Measurements from ENCODE around the gene TPM1. TPM values are rescaled to one million over a fixed set of nuclear protein-coding genes. Genes with fewer than 3 reads are reported as not detected.
"Not testable (repeated sequence)": the region's sequence is repeated elsewhere in the genome, so short reads cannot be mapped to it uniquely, and the experiment has no call there.

TPM1 gene
- total RNA-seq, 1 donor: 2,551 TPM

DNA sequence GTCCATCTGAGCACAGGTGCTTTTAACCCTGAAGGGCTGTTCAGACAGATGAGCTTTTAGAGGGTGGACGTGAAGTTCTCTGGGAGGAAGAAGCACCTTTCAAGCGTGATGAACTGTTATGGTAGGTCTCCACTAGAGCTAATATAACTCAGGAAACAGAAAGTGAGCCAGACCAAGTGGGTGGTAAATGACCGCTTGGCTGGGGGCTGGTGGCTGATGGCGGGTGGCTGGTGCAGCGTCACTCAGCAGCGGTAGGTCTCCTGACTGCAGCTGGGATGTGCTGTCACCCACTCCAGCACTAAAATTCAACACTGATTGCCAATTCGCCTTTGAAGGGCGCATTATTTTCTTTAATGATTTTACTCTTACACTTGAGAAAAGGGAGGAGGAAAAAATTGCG lies 47.9 kb downstream of the TPM1 start:
- no peak overlapping the region for H3K4me3 ChIP-seq (ENCODE audit: low read depth, low read length)
- no peak for DNase-seq (ENCODE audit: low read depth)
- TF ChIP-seq, protein P1, sequence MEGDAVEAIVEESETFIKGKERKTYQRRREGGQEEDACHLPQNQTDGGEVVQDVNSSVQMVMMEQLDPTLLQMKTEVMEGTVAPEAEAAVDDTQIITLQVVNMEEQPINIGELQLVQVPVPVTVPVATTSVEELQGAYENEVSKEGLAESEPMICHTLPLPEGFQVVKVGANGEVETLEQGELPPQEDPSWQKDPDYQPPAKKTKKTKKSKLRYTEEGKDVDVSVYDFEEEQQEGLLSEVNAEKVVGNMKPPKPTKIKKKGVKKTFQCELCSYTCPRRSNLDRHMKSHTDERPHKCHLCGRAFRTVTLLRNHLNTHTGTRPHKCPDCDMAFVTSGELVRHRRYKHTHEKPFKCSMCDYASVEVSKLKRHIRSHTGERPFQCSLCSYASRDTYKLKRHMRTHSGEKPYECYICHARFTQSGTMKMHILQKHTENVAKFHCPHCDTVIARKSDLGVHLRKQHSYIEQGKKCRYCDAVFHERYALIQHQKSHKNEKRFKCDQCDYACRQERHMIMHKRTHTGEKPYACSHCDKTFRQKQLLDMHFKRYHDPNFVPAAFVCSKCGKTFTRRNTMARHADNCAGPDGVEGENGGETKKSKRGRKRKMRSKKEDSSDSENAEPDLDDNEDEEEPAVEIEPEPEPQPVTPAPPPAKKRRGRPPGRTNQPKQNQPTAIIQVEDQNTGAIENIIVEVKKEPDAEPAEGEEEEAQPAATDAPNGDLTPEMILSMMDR (IDR thresholded peaks at IDR 0.05; ENCODE audit: insufficient read depth, low read depth, low read length): no peak

DNA sequence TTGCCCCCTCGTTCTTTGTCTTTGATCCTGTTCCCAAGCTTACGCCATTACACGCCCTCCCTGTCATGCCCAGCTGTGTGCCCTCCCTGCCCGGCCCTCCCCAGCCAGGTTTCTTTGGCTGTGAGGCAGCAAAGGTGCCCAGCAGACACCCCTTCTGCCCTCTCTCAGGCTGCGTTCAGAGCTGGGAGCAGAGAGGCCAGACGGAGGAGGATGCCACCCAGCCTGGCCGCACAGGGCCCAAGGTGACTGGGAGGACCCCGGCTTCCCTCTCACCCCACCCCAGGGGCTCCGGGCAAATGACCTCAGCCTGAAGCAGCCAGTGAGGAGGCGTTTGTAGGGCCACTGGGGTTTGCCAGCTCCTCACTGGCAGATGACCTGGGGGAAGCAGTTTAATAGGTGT lies 48.3 kb downstream of the TPM1 start:
- TF ChIP-seq, protein P1 (IDR thresholded peaks at IDR 0.05; ENCODE audit: insufficient read depth, low read depth, low read length): no peak
- DNase-seq (ENCODE audit: low read depth): no peak
- no peak overlapping the region for H3K4me3 ChIP-seq (ENCODE audit: low read depth, low read length)

- no peak for DNase-seq (ENCODE audit: low read depth)
- no peak overlapping the region for H3K4me3 ChIP-seq (ENCODE audit: low read depth, low read length)
- TF ChIP-seq, protein P1 (IDR thresholded peaks at IDR 0.05; ENCODE audit: insufficient read depth, low read depth, low read length): no peak
These were observed 49.3 kb downstream of the TPM1 start for GRCh38 chr15:63091679-63092446.

DNA sequence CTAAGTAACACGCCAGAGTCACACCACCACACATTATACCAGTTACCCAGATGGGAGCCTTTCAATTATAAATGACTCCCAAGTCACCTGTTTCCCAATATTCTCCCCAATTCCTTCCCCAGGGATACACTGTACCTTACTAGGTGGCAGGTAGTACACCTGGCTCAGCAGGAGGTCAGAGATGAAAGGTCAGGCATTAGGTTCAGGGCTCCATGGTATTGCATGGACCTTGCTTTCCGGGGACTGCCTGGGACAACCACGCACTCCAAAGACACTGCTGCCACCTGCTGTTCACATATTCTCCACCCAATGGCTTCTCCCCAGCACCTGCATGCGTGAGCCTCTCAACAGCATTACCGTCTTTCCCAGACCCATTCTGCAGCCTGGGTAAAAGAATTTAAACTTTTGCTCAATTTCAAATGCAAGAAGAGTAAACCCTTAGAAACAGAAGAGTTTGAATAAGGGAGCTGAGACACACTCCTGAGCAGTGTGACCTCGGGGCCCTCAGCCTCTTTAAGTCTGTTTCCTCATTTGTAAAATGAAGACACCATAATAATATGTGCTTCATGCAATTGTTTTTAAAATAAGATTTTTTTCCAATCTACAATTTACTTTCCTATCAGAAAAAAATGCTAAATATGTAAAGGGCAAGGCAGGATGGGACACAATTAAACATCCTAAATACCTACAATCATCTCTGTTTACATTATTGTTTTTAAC lies 51.1 kb downstream of the TPM1 start:
- TF ChIP-seq, protein P1 (IDR thresholded peaks at IDR 0.05; ENCODE audit: insufficient read depth, low read depth, low read length): peak; percentile 85
- DNase-seq (ENCODE audit: low read depth): peak; percentile 79
- H3K4me3 ChIP-seq (ENCODE audit: low read depth, low read length): no peak overlapping the region

DNA sequence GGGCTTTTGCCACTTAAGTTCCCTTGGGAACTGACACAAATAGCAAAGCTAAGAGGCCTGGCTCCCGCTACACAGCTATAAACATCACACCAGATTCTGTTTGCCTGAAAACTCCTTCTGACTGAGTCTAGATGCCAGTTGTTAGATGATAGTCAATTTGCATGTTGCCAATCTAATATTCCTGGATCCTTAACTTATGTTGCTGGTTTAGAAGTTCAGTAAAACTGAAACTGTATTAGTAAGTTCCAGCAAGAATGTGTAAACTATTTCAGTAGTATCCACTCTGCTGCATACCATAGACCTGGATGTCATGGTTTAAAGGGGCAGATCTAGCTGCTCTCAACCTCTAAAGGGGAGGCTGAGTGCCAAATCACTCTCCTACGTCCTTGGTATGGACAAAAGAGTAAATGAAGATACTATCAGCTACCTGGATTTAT lies 52.0 kb downstream of the TPM1 start:
- DNase-seq (ENCODE audit: low read depth): peak; percentile 55
- no peak overlapping the region for H3K4me3 ChIP-seq (ENCODE audit: low read depth, low read length)

GRCh38 chr15:63096178-63096577 lies 53.6 kb downstream of the TPM1 start:
- TF ChIP-seq, protein P1 (IDR thresholded peaks at IDR 0.05; ENCODE audit: insufficient read depth, low read depth, low read length): no peak
- no peak for DNase-seq (ENCODE audit: low read depth)

More for the DNA sequence above, 52.0 kb downstream of the TPM1 start:
- TF ChIP-seq, protein P1 (IDR thresholded peaks at IDR 0.05; ENCODE audit: insufficient read depth, low read depth, low read length): no peak

GRCh38 chr15:63098901-63099300 lies 56.4 kb downstream of the TPM1 start:
- not testable (repeated sequence) for DNase-seq (ENCODE audit: low read depth); H3K4me3 ChIP-seq (ENCODE audit: low read depth, low read length)

More at GRCh38 chr15:63096178-63096577, 53.6 kb downstream of the TPM1 start:
- no peak overlapping the region for H3K4me3 ChIP-seq (ENCODE audit: low read depth, low read length)

DNA sequence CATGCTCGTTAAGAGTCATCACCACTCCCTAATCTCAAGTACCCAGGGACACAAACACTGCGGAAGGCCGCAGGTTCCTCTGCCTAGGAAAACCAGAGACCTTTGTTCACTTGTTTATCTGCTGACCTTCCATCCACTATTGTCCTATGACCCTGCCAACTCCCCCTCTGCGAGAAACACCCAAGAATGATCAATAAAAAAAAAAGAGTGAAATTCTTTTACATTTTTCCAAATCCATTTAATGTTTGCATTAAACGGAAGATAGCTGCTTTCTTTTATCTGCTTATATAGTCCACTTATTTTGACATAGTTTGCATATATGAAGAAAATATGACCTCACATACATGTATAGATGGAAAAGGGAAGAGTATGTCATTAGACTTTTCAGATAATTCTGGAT lies 57.0 kb downstream of the TPM1 start:
- H3K4me3 ChIP-seq (ENCODE audit: low read depth, low read length); DNase-seq (ENCODE audit: low read depth): not testable (repeated sequence)

Data from fibroblast of villous mesenchyme (primary cell).